Transverse colon (tissue), 4 donors: ENCODE results near the gene ANKRD11. TPM values are rescaled to one million over a fixed set of nuclear protein-coding genes. Genes with fewer than 3 reads are reported as not detected.
A peak's percentile ranks its signal among the peaks of the same experiment; 100 is the strongest.

Source experiments
- DNase-seq: peaks from one replicate; pipeline ENCODE4 v3.0.0-alpha.2; 2019
- H3K27ac ChIP-seq, 4 donors: fragments of 200-600 bp; sonication (generic); 2 replicates each; pipeline ENCODE4 v1.5.1; 2016 to 2018; ENCODE audit warnings: inconsistent platforms in 4 of 4
- H3K27me3 ChIP-seq: fragments of 200-600 bp; sonication (generic); 2 replicates; pipeline ENCODE4 v1.5.1; 2017; ENCODE audit warnings: inconsistent platforms
- H3K36me3 ChIP-seq, 4 donors: fragments of 200-600 bp; sonication (generic); 2 replicates each; pipeline ENCODE4 v1.5.1; 2017 to 2019; ENCODE audit warnings: inconsistent platforms in 4 of 4
- H3K4me1 ChIP-seq, 4 donors: fragments of 200-600 bp; sonication (generic); 2 replicates each; pipeline ENCODE4 v1.5.1; 2017 to 2020; ENCODE audit warnings: inconsistent platforms in 4 of 4
- H3K4me3 ChIP-seq, 4 donors: fragments of 200-600 bp; sonication (generic); 1 replicate in 1 of 4; 2 replicates in 3 of 4; pipeline versions ENCODE4 v1.5.1 to v1.6.1; 2017 to 2019; ENCODE audit warnings: inconsistent platforms in 4 of 4
- H3K9me3 ChIP-seq, 2 donors: fragments of 200-600 bp; sonication (generic); 2 replicates each; pipeline ENCODE4 v1.5.1; 2017 to 2019; ENCODE audit warnings: inconsistent platforms in 2 of 2
- CTCF ChIP-seq, 5 experiments: fragments of 200-600 bp in 3 of 5; fragments of 450-650 bp in 2 of 5; sonication (generic) in 3 of 5; IDR thresholded peaks; 1 replicate in 2 of 5; 2 replicates in 3 of 5; pipeline ENCODE4 v1.5.1; 2016 to 2017; ENCODE audit warnings: antibody characterized with exemption in 5 of 5, inconsistent platforms in 3 of 5, mild to moderate bottlenecking in 2 of 5, moderate library complexity in 1 of 5
- EP300 ChIP-seq: sonication (generic); formaldehyde crosslinking; IDR thresholded peaks from one replicate; pipeline ENCODE4 v1.6.1; 2017; ENCODE audit warnings: antibody characterized with exemption, low read depth
- POLR2A ChIP-seq: fragments of 450-650 bp; IDR thresholded peaks from one replicate; pipeline ENCODE4 v1.6.1; 2016; ENCODE audit warnings: antibody characterized with exemption, mild to moderate bottlenecking, moderate library complexity
- POLR2AphosphoS5 ChIP-seq, 3 donors: sonication (generic); formaldehyde crosslinking; IDR thresholded peaks; one replicate each; pipeline ENCODE4 v1.6.1; 2016; ENCODE audit warnings: antibody characterized with exemption in 3 of 3
- WGBS, 2 donors: methylation state at CpG; one replicate each; pipeline ENCODE4 v1.1.5; 2018; ENCODE audit warnings: low coverage in 1 of 2; 5-methylcytosine and 5-hydroxymethylcytosine counted together
- in situ Hi-C, 4 donors: fragments of 200-750 bp; cut with MboI; loops; one replicate each; pipeline versions ENCODE4 v1.15.0 to v1.15.1; 2017; ENCODE audit warnings: low sequenced_read_pairs in 3 of 4, low pct_ligation_motif_present in 1 of 4, low pct_unique_long_range_greater_than_20kb in 1 of 4
- intact Hi-C: fragments of 100-400 bp; cut with DNase I; formaldehyde crosslinking; loops from one replicate; pipeline ENCODE4 v1.15.1; 2023; ENCODE audit warnings: low total_unique reads
- total RNA-seq, 4 donors: library from RNA; depleted of rRNA; stranded (reverse); fragments of >200 nt; gene quantifications; one replicate each; pipeline ENCODE4 v1.1.0, GENCODE V29; 2016

Gene ANKRD11
- total RNA-seq, 4 donors from 2014 or later = 109 to 281 (median 142) TPM

GRCh38 chr16:89357055-89357816 is 133.1 kb downstream of the ANKRD11 start:
- Histone ChIP-seq H3K4me1 (peaks cover 23 to 93% (median 66%) of the 10 kb centered on the region in 4 donors), H3K27me3 (no peaks in the 10 kb centered on the region)
- intact Hi-C loops = no loop called here

DNA sequence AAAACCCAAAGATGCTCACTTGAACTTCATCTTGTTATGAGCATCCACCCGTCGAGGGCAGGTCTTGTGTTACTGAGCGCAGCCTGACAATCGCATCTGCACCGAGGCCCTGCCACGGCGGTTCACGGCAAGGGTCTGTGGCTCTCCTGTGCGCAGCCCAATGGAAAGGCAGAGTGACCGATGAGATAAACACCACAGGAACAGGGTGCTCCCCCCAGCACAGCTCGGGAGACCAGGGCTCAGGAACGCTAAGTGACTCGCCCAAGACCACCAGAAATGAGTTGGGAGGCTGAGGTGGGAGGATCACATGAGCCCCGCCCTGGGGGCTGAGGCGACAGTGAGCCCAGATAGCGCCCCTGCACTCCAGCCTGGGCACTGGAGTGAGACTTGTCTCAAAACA is 134.7 kb downstream of the ANKRD11 start:
- Histone ChIP-seq H3K27ac (no peak overlapping the region), H3K4me1 (peaks cover 19 to 79% (median 51%) of the 10 kb centered on the region in 4 donors), H3K27me3 (no peaks in the 10 kb centered on the region), H3K36me3 (no peaks in the 10 kb centered on the region), H3K4me3 (no peak overlapping the region), H3K9me3 (no peaks in the 10 kb centered on the region)
- intact Hi-C loops (loop anchor here (2.0 kb wide), 1 partner anchor 65 kb away; no protein-coding TSS in a partner anchor), in situ Hi-C loops (no loop called here)
- TF ChIP-seq POLR2A = no peak
- TF ChIP-seq POLR2AphosphoS5 (IDR thresholded peaks at IDR 0.05) = no peak
- no peak for TF ChIP-seq EP300
- TF ChIP-seq CTCF (IDR thresholded peaks at IDR 0.05) = no peak
- WGBS, 2 donors = 94% methylated on average over 16 of the region's 16 CpGs; no CpG with 5 or more reads in 1 of the 2 donors
- no peak for DNase-seq

More at GRCh38 chr16:89357055-89357816, 133.1 kb downstream of the ANKRD11 start:
- TF ChIP-seq POLR2A (no peak), CTCF (IDR thresholded peaks at IDR 0.05) (no peak), EP300 (no peak), POLR2AphosphoS5 (IDR thresholded peaks at IDR 0.05) (no peak)
- in situ Hi-C loops = no loop called here
- Histone ChIP-seq H3K9me3 (no peaks in the 10 kb centered on the region), H3K27ac (peak overlapping the region in 1 of 4 donors; percentile 0), H3K4me3 (no peak overlapping the region), H3K36me3 (no peaks in the 10 kb centered on the region)
- WGBS, 2 donors = 66 to 67% methylated on average over 6 to 17 of the region's 17 CpGs
- no peak for DNase-seq

DNA sequence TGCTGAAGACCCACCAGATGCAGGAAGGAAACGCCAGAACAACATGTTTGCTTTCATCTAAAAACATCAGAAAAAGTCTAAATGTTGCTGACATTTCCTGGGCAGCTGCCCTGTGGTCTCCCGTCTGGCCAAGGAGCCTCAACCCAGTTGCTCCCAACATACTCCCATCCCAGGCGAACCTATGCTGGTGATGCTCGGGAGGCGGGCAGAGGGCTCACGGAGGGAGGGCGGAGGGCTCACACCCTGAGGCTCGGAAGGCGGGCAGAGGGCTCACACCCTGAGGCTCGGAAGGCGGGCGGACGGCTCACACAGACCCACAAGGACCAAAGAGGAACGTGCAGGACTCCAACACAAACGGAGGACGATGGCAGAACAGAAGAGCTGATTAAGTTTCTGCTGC is 135.4 kb downstream of the ANKRD11 start:
- TF ChIP-seq CTCF (IDR thresholded peaks at IDR 0.05) (no peak), POLR2AphosphoS5 (IDR thresholded peaks at IDR 0.05) (no peak), EP300 (no peak), POLR2A (no peak)
- H3K4me3 ChIP-seq = no peak overlapping the region
- no peaks in the 10 kb centered on the region for H3K36me3 ChIP-seq
- no peaks in the 10 kb centered on the region for H3K9me3 ChIP-seq
- DNase-seq = no peak
- H3K27ac ChIP-seq = peak overlapping the region; percentile 43 to 77 (median 72)
- WGBS, 2 donors = 91% methylated on average over 16 of the region's 16 CpGs; no CpG with 5 or more reads in 1 of the 2 donors
- H3K27me3 ChIP-seq = no peaks in the 10 kb centered on the region
- intact Hi-C loops (loop anchor here (2.0 kb wide), 1 partner anchor 64 kb away; no protein-coding TSS in a partner anchor), in situ Hi-C loops (no loop called here)
- H3K4me1 ChIP-seq = peaks cover 19 to 72% (median 50%) of the 10 kb centered on the region in 4 donors

DNA sequence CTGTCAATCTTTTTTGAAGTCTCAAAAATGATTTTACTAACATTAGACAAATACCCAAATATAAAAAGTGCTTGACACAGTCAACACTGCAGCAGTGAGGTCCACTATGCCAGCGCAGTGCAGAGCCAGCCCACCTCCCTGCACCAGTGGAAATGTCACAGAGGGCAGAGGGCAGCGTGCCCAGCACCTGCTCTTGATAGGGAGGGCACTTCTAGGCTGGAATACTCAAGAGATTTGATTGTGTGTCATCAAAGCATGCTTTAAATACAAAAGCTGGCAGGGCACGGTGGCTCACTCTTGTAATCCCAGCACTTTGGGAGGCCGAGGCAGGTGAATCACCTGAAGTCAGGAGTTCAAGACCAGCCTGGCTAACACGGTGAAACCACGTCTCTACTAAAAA is 136.0 kb downstream of the ANKRD11 start:
- 45% methylated on average over 6 of the region's 6 CpGs; no CpG with 5 or more reads in 1 of the 2 donors for WGBS, 2 donors
- H3K27me3 ChIP-seq = no peaks in the 10 kb centered on the region
- H3K4me1 ChIP-seq = peaks cover 19 to 65% (median 47%) of the 10 kb centered on the region in 4 donors
- H3K36me3 ChIP-seq = no peaks in the 10 kb centered on the region
- TF ChIP-seq EP300 (no peak), CTCF (IDR thresholded peaks at IDR 0.05) (no peak), POLR2AphosphoS5 (IDR thresholded peaks at IDR 0.05) (no peak), POLR2A (no peak)
- in situ Hi-C loops = no loop called here
- DNase-seq = no peak
- intact Hi-C loops = loop anchor here (2.0 kb wide), 1 partner anchor 64 kb away; no protein-coding TSS in a partner anchor
- H3K4me3 ChIP-seq = no peak overlapping the region
- H3K9me3 ChIP-seq = no peaks in the 10 kb centered on the region
- H3K27ac ChIP-seq = peak overlapping the region; percentile 43 to 77 (median 72)
